Measurements from ENCODE around the gene RNF146.

GRCh38 chr6:127305741-127306140 lies 39.1 kb downstream of the RNF146 start:
- TF ChIP-seq CTCF (IDR thresholded peaks at IDR 0.05; ENCODE audit: insufficient read depth, low read length): no peak
- TF ChIP-seq POLR2AphosphoS5 (IDR thresholded peaks at IDR 0.05; ENCODE audit: low read depth): no peak
- TF ChIP-seq GABPA (IDR thresholded peaks at IDR 0.05; ENCODE audit: low read depth): no peak
- TF ChIP-seq REST (IDR thresholded peaks at IDR 0.05; ENCODE audit: insufficient replicate concordance, low read depth): no peak
- no peak for TF ChIP-seq SPI1 (IDR thresholded peaks at IDR 0.05; ENCODE audit: borderline replicate concordance, low read depth)

Data from HL-60 (cell line).